Thyroid gland (tissue), 4 donors: Measurements from ENCODE around the gene SPRY4. TPM values are rescaled to one million over a fixed set of nuclear protein-coding genes. Genes with fewer than 3 reads are reported as not detected.
A peak's percentile ranks its signal among the peaks of the same experiment; 100 is the strongest.
"Not testable (repeated sequence)": the region's sequence is repeated elsewhere in the genome, so short reads cannot be mapped to it uniquely, and the experiment has no call there.

Experiments used
- DNase-seq, 2 donors: peaks; one replicate each; pipeline ENCODE4 v3.0.0-alpha.2; 2019
- H3K27ac ChIP-seq, 3 donors: fragments of 200-600 bp; sonication (generic); 1 replicate in 2 of 3; 2 replicates in 1 of 3; pipeline ENCODE4 v1.5.1; 2016 to 2019; ENCODE audit warnings: mild to moderate bottlenecking in 1 of 3, moderate library complexity in 1 of 3
- H3K27me3 ChIP-seq: fragments of 200-600 bp; sonication (generic); one replicate; pipeline ENCODE4 v1.5.1; 2019
- H3K36me3 ChIP-seq, 2 donors: fragments of 200-600 bp; sonication (generic); one replicate each; pipeline ENCODE4 v1.5.1; 2016 to 2019
- H3K4me1 ChIP-seq, 2 donors: fragments of 200-600 bp; sonication (generic); one replicate each; pipeline ENCODE4 v1.5.1; 2017 to 2019
- H3K4me3 ChIP-seq, 3 donors: fragments of 200-600 bp; sonication (generic); replicated peaks in 1 of 3; 1 replicate in 2 of 3; 2 replicates in 1 of 3; pipeline ENCODE4 v1.5.1; 2016; ENCODE audit warnings: mild to moderate bottlenecking in 1 of 3
- H3K9me3 ChIP-seq: fragments of 200-600 bp; sonication (generic); one replicate; pipeline ENCODE4 v1.5.1; 2017
- POLR2A ChIP-seq, 2 donors: fragments of 450-650 bp; IDR thresholded peaks; one replicate each; pipeline ENCODE4 v1.6.1; 2017; ENCODE audit warnings: antibody characterized with exemption in 2 of 2, mild to moderate bottlenecking in 2 of 2, moderate library complexity in 1 of 2
- WGBS, 2 donors: methylation state at CpG; one replicate each; pipeline ENCODE4 v1.1.5; 2017; 5-methylcytosine and 5-hydroxymethylcytosine counted together
- intact Hi-C: fragments of 100-400 bp; cut with DNase I; formaldehyde crosslinking; loops from one replicate; pipeline ENCODE4 v1.15.1; 2023
- total RNA-seq, 4 donors: library from RNA; depleted of rRNA; stranded (reverse); fragments of >200 nt; gene quantifications; one replicate each; pipeline ENCODE4 v1.2.3, GENCODE V29; 2016
- TF ChIP-seq, protein P1 (sequence below), 6 experiments: fragments of 200-600 bp in 3 of 6; fragments of 450-650 bp in 3 of 6; sonication (generic) in 3 of 6; IDR thresholded peaks; one replicate each; pipeline ENCODE4 v1.5.1; 2016 to 2019; ENCODE audit warnings: antibody characterized with exemption in 6 of 6, mild to moderate bottlenecking in 2 of 6, inconsistent platforms in 1 of 6, moderate library complexity in 1 of 6

The SPRY4 gene
- total RNA-seq, 4 donors from 2014 or later = 11.7 to 32.8 (median 18.6) TPM

DNA sequence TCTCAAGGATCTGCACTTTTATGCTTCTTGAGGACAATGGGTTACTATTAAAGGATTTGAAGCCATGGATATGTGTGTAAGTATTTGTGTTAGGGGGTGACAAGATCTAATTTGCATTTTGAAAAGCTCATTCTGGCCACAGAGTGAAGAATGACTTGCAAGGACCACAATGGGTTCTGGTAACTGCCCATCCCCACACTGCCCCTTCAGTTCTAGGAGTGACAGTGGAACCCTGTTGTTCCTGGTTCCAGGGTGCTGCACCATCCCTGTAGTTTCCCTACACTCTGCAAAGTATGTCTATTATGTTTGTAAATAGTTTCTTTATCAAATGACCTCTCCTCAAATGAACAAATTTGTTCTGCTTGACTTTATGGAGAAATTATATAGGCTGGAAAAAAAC, 9.7 kb upstream of the SPRY4 start:
- Histone ChIP-seq H3K9me3 (no peaks in the 10 kb centered on the region), H3K27ac (no peak overlapping the region), H3K4me1 (no peaks in the 10 kb centered on the region), H3K27me3 (no peaks in the 10 kb centered on the region), H3K4me3 (no peak overlapping the region), H3K36me3 (no peaks in the 10 kb centered on the region)
- intact Hi-C loops = no loop called here
- TF ChIP-seq, protein P1, sequence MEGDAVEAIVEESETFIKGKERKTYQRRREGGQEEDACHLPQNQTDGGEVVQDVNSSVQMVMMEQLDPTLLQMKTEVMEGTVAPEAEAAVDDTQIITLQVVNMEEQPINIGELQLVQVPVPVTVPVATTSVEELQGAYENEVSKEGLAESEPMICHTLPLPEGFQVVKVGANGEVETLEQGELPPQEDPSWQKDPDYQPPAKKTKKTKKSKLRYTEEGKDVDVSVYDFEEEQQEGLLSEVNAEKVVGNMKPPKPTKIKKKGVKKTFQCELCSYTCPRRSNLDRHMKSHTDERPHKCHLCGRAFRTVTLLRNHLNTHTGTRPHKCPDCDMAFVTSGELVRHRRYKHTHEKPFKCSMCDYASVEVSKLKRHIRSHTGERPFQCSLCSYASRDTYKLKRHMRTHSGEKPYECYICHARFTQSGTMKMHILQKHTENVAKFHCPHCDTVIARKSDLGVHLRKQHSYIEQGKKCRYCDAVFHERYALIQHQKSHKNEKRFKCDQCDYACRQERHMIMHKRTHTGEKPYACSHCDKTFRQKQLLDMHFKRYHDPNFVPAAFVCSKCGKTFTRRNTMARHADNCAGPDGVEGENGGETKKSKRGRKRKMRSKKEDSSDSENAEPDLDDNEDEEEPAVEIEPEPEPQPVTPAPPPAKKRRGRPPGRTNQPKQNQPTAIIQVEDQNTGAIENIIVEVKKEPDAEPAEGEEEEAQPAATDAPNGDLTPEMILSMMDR (IDR thresholded peaks at IDR 0.05) = no peak
- DNase-seq = no peak

- H3K9me3 ChIP-seq, DNase-seq, H3K4me1 ChIP-seq, H3K27ac ChIP-seq, H3K4me3 ChIP-seq, H3K27me3 ChIP-seq, H3K36me3 ChIP-seq, intact Hi-C loops: not testable (repeated sequence)
- WGBS, 2 donors = 100% methylated on average over 2 of the region's 2 CpGs
These were observed 8.9 kb upstream of the SPRY4 start for GRCh38 chr5:142333749-142334148.

DNA sequence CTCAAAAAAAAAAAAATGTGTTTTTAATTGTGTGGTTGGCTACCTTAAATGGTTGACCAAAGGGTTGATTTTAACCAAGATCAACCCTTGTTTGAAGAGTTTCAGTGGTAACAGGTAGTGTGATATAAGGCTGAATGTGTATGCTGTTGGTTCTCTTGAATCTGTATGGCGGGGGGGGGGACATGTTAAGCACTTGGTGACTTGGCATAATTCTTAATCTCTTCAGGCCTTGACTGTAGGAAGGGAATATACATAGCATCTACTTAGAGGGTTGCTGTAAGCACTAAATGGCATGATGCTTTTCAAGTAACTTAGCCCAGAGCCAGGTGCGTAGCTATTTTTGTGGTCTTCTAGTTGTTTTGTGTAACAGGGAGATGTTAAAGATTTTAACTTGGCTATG, 5.6 kb upstream of the SPRY4 start:
- H3K27ac ChIP-seq = no peak overlapping the region
- H3K27me3 ChIP-seq = no peaks in the 10 kb centered on the region
- TF ChIP-seq POLR2A (IDR thresholded peaks at IDR 0.05) = no peak
- TF ChIP-seq, protein P1 (IDR thresholded peaks at IDR 0.05) = no peak
- DNase-seq = no peak
- no peaks in the 10 kb centered on the region for H3K36me3 ChIP-seq
- 50% methylated on average over 2 of the region's 2 CpGs for WGBS, 2 donors
- intact Hi-C loops = no loop called here
- H3K9me3 ChIP-seq = no peaks in the 10 kb centered on the region
- H3K4me3 ChIP-seq = no peak overlapping the region
- peaks cover 10 to 13% of the 10 kb centered on the region in 2 donors for H3K4me1 ChIP-seq

GRCh38 chr5:142330026-142330425, 5.2 kb upstream of the SPRY4 start:
- no peaks in the 10 kb centered on the region for H3K27me3 ChIP-seq
- H3K4me3 ChIP-seq = no peak overlapping the region
- TF ChIP-seq, protein P1 (IDR thresholded peaks at IDR 0.05) = no peak
- TF ChIP-seq POLR2A (IDR thresholded peaks at IDR 0.05) = no peak
- no peaks in the 10 kb centered on the region for H3K9me3 ChIP-seq
- no peaks in the 10 kb centered on the region for H3K36me3 ChIP-seq
- 87 to 94% methylated on average over 6 of the region's 6 CpGs for WGBS, 2 donors
- peaks cover 13 to 14% of the 10 kb centered on the region in 2 donors for H3K4me1 ChIP-seq
- DNase-seq = no peak
- intact Hi-C loops = no loop called here
- H3K27ac ChIP-seq = no peak overlapping the region

- 59 to 71% methylated on average over 9 of the region's 9 CpGs for WGBS, 2 donors
- H3K4me3 ChIP-seq = no peak overlapping the region
- no peak for TF ChIP-seq POLR2A (IDR thresholded peaks at IDR 0.05)
- intact Hi-C loops = no loop called here
- no peak for DNase-seq
- no peaks in the 10 kb centered on the region for H3K27me3 ChIP-seq
- peaks cover 18 to 22% of the 10 kb centered on the region in 2 donors for H3K4me1 ChIP-seq
- no peaks in the 10 kb centered on the region for H3K36me3 ChIP-seq
- H3K9me3 ChIP-seq = no peaks in the 10 kb centered on the region
- peak overlapping the region in 2 of 3 donors; percentile 76 to 88 for H3K27ac ChIP-seq
These were observed 2.5 kb upstream of the SPRY4 start for GRCh38 chr5:142327111-142327842.

GRCh38 chr5:142326480-142326938, 1.7 kb upstream of the SPRY4 start:
- Histone ChIP-seq H3K9me3 (no peaks in the 10 kb centered on the region), H3K27ac (peak overlapping the region; percentile 26 to 88 (median 76)), H3K4me3 (peak overlapping the region in 1 of 3 donors; percentile 53), H3K27me3 (no peaks in the 10 kb centered on the region), H3K4me1 (peaks cover 18 to 22% of the 10 kb centered on the region in 2 donors), H3K36me3 (no peaks in the 10 kb centered on the region)
- no peak for DNase-seq
- intact Hi-C loops = no loop called here
- WGBS, 2 donors = 53 to 65% methylated on average over 7 to 8 of the region's 8 CpGs
- TF ChIP-seq POLR2A (IDR thresholded peaks at IDR 0.05) = no peak
- TF ChIP-seq, protein P1 (IDR thresholded peaks at IDR 0.05) = no peak
